Head of caudate nucleus (tissue), 42 donors: ENCODE measurements around the gene MMEL1.
A peak's percentile ranks its signal among the peaks of the same experiment; 100 is the strongest.

Source experiments
- DNase-seq, 42 donors: peaks; one replicate each; pipeline versions ENCODE4 v3.0.0 to v3.0.0-alpha.2; 2020 to 2021; ENCODE audit warnings: mixed read lengths in 7 of 42
- intact Hi-C: fragments of 100-400 bp; cut with DNase I; formaldehyde crosslinking; loops from one replicate; pipeline ENCODE4 v1.15.0; 2022

Gene MMEL1

DNA sequence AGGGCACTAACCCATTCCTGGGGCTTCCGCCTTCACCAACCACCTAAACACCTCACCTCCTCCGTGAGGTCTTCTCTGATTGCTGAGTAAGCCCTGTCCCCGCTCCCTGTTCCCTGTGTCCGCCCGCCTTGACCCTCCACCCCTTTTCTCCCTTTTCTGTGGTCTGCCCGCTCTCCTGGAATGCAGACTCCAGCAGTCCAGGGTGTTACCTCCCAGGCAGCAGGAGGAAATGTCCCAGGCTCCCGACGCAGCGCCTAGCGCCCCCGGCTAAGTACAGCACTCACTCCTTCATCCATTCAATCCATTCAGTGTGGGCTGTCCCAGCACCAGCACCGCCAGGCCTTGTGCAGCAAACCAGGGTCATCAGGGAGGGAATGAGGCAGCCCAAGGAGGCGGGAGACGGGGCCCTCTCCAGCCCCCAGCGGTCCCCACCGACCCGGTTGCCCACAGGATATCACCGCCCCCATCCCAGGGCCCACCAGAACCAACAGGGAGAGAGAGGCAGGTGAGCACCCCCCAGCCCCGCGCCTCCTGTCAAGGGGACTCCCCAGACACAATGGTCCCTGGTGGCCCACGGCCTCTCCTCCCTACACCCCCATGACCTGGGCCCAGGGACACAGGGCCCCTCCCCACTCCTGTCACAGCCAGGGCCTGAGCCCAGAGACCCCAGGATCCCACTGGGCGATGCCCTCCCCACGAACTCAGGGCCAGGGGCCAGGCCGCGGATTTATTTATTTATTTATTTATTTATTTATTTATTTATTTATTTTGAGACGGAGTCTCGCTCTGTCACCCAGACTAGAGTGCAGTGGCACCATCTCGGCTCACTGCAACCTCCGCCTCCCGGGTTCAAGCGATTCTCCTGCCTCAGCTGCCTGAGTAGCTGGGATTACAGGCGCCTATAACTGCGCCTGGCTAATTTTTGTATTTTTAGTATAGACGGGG lies 66.4 kb downstream of the MMEL1 start:
- DNase-seq: no peak

DNA sequence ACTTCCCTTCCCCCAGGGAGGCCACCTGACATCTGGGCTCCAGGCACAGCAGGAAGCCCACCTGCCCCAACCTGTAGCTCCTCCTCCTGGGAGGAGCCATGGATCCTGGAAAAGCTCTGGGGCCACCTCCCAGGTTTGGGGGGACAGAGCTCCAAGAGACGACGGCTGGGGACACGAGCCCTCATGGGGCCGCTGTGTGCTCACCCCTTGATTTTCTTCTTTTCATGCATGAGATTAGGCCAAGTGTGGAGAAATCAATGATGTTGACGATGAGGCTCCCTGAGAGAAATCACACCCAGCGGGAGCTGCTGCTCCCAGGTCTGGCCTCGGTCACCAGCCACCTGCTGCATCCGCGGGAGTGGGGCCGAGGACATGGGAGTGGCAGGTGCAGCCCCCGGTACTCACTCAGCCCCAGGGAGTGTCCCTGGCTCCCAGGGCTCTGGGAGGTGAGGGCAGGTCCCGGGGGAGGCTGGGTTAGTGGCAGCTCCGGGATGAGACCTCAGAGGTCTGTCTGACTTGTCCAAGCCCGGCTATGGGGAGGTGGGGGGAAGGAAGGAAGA lies 67.9 kb downstream of the MMEL1 start:
- intact Hi-C loops: no loop called here
- DNase-seq: no peak

More for the DNA sequence above, 66.4 kb downstream of the MMEL1 start:
- intact Hi-C loops: no loop called here

DNA sequence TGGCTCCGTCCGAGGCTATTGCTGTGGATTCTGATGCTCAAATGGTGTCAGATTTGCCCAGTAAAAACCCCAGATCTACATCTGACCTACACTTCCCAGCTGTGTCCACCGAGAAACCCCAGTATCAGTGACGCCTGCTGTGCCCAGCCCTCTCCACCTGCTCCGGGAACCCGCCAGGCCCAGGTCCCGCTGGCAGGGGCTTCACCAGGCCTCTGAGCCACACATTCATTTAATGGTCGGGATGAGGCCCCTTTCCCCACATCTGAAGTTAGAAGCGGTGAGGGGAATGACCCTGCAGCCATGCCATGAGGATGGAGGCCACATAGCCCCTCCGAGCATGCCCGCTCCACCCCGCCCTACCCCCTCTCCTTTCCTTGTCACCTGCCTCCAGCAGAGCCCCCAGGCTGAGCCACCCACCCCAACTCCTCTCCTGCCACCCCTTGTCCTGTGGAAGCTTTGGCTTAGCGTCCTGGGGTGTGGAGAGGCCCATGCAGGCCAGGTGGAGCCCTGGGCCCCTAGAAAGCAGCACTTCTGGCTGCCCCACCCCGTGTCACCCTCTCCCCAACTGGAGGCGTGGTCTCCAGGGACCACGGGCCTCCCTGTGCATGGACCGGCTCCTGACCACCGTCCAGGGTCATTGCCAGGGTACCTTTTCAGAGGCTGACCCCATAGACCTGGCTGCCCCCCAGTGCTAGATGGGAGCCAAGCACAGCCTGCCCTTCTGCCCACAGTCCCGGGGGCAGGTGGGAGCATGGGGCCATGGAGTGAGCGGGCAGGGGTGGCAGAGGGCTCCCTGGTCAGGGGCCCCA lies 68.6 kb downstream of the MMEL1 start:
- intact Hi-C loops: no loop called here
- DNase-seq: peak in 1 of 42 donors; percentile 14

DNA sequence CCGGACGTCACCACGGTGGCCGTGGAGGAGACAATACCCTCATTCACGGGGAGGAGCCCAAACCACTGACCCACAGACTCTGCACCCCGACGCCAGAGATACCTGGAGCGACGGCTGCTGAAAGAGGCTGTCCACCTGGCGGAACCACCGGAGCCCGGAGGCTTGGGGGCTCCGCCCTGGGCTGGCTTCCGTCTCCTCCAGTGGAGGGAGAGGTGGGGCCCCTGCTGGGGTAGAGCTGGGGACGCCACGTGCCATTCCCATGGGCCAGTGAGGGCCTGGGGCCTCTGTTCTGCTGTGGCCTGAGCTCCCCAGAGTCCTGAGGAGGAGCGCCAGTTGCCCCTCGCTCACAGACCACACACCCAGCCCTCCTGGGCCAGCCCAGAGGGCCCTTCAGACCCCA lies 69.6 kb downstream of the MMEL1 start:
- DNase-seq: no peak
- intact Hi-C loops: no loop called here

DNA sequence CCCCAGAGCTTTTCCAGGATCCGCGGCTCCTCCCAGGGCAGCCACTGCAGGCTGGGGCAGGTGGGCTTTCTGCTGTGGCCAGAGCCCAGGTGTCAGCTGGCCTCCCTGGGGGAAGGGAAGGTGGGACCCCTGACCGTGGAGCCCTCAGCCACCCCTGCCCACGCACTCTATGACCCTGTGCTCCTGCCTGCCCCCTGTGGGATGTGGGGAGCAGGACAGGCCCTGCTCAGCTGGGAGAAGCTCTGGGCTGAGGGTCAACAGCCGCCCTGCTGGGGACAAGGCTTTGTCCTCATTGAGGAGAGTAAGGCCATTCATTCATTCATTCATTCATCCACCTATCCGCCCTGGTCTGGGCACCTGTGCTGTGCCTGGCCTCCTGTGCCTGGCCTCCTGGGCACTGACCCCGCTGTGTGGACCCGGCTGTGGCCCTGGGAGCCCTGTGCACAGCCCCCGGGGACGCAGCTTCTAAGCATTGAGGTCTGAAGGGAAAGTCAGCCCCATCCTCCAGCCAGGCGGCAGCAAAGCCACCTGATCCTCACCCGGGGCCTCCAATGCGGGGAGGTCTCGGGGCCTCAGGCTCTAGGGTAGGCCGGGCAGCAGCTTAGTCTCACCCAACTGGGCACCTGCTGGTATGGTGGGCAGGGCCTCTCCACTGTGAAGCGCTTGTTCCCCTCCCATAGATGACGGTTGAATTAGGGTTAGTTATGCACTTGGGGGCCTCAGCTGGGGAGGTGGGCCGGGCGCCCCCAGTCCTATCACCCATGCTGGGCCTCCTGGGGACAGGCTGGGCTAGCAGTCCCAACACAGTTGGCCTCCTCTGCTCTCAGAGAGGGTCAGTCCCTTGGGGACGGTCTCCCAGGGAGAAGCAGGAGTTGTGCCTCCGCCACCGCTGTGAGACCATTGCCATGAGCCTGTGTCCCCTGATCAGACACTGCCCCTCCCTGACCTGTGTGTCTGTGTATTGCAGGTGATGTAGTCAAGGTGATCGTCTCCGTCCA lies 70.6 kb downstream of the MMEL1 start:
- no peak for DNase-seq
- intact Hi-C loops: no loop called here

DNA sequence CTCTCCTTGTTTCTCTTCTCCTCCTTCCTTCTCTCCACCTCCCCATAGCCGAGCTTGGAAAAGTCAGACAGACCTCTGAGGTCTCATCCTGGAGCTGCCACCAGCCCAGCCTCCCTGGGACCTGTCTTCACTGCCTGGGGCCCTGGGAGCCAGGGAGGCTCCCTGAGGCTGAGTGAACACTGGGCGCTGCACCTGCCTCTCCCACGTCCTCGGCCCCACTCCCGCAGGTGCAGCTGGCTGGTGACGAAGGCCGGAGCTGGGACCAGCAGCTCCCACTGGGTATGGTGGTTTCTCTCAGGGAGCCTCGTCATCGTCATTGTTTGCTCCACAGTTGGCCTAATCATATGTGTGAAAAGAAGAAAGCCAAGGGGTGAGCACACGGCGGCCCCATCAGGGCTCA lies 71.4 kb downstream of the MMEL1 start:
- no peak for DNase-seq
- intact Hi-C loops: no loop called here

DNA sequence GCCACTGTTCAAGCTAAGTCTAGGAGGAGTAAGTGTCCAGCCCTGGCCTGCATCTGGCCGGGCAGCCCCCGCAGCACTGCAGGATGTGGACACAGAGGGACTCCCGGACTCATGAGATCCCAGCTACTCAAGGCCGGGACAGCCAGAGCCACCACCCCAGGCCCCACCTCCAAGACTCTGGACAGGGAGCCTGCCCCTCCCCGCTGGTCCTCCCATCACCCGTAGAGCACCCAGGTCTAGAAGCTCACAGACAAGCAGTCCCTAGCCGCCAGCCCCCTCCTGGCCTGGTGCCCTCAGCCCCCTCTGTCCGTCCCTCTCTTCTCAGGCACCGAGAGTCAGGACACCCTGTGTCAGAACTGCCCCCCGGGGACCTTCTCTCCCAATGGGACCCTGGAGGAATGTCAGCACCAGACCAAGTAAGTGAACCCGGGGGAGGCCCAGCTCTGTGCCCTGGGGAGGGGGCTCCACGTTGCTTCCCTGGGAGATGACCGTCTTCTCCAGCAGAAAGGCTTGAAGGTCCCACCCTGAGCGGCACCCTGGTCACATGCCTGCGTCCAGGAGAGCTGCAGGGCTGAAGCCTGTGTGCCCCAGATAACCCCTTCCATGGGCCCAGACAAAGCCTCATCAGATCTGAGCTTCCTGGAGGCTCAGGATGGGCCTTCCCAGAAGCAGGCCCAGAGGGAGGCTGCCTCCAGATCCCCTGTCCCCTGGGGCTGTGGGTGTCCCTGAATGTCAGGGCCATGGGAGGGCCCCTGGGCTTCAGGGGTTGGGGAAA lies 72.3 kb downstream of the MMEL1 start:
- peak in 1 of 42 donors; percentile 16 for DNase-seq
- intact Hi-C loops: no loop called here

DNA sequence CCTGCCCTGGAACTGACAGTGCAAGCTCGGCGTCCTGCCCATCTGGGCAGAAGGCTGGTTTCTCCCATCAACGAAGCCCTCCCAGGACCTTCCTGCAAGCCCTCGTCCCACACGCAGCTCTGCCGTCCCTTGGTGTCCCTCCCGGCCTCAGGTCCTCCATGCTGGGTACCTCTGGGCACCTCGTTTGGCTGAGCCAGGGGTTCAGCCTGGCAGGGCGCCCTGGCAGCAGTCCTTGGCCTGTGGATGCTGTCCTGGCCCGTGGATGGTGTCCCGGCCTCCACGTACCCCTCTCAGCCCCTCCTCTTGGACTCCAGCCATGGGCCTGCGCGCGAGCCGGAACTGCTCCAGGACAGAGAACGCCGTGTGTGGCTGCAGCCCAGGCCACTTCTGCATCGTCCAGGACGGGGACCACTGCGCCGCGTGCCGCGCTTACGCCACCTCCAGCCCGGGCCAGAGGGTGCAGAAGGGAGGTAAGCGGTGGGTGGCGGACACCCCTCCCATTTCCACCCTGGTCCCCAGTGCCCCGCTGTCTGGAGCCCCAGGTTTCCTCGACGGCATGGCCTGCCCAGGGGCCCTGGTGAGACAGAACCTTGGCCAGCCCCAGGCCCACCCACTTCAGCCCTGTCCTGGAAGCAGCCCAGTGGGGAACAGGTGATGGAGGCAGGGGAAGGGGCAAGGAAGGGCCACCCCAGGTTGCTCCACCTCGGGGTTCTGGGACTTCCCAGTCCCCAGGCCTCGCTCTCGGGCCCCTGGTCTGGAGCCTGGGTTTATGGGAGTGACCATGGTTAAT lies 73.1 kb downstream of the MMEL1 start:
- DNase-seq: peak in 1 of 42 donors; percentile 14
- intact Hi-C loops: no loop called here

DNA sequence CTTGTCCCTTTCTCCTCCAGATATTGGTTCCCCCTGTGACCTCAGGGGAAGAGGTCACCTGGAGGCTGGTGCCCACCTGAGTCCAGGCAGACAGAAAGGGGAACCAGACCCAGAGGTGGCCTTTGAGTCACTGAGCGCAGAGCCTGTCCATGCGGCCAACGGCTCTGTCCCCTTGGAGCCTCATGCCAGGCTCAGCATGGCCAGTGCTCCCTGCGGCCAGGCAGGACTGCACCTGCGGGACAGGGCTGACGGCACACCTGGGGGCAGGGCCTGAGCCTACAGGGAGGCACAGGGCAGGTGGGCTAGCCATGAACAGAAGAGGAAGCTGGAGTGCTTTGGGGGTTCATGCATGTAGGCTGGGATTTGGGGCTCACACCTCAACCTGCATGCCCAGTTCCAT lies 74.0 kb downstream of the MMEL1 start:
- intact Hi-C loops: no loop called here
- DNase-seq: no peak

DNA sequence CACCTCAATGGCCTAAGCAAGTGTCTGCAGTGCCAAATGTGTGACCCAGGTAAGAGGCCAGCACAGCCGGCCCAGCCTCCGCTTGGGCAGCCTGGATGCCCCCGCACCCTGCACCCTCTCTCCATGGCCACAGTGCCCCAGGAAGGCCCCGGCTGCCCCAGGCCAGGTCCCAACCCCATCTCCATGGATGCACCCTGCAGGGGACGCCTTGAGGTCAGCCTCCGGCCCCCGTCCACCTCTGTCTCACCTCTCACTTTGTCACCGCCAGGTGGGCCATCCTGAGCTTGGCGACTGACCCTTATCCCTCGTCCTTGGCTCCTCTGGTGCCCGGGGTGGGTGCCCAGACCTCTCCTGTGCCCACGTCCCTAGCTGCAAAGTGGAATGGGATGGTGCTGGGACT lies 74.4 kb downstream of the MMEL1 start:
- intact Hi-C loops: no loop called here
- DNase-seq: no peak

DNA sequence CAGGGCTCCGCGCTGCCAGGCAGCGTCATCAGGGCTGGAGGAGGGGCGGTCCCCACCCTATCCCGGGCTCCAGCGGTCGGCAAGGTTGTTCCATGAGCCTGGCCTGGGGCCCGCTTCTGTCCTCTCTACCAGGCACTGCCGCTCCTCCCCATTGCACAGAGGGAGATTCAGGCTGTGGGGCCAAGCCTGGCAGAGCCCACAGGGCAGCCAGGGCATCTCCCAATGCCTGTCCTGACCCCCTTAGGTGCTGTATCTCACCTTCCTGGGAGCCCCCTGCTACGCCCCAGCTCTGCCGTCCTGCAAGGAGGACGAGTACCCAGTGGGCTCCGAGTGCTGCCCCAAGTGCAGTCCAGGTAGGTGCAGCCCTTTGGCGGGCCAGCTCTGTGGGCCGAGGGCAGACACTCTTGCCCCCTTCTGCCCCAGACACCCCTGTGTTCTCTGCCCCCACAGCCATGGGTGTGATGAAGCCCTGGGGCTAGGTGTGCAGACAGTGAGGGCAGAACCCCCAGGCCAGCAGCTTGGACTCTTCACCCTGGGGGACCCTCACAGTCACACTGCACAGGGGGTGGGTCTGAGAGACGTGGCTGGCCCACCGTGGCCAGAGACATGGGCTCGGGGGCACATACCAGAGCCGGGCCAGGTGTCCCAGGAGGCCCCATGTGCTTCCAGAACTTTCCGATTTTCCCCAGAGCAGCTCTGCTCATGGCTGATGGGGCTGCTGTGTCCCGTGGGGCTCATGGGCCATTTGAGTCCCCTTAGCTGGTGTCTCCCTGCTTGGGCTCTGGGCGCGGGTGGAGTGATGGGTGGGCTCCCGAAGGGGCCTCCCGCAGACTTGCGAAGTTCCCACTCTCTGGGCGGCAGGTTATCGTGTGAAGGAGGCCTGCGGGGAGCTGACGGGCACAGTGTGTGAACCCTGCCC lies 75.1 kb downstream of the MMEL1 start:
- no peak for DNase-seq
- intact Hi-C loops: no loop called here

DNA sequence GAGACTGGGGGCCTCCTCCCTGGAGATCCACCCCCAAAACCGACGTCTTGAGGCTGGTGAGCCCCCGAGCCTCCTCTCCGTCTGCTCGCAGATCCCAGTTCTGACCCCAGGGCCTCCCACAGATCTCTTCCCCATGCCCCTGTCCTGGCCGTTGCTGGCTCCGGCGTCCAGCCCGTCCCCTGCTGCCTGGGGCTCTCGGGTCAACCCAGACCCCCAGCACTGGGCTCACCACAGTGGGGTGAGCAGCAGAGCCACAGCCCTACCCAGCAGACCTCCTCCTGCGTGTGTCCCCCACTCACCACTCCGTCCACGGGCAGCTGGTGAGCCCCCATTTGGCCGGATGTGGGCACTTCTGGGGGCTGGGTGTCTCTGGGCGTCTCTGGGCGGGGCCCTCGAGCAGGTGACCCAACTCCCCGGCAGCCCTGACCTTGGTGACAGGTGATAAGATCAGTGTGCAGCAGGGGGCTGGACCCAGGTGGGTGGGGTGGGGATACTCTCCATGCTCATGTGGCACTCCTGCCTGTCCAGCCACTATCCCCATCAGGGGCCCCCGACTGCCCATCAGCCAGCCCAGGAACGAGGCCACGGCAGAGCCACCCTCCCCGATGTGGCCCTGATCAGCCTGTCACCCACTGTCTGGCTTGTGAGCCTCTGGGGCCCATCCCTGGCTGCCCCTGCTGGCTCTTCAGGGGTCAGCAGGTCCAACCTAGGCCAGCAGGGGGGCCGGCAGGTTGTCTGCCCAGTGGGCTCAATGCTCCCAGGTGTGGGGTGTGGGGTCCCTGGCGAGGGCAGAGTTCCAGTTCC lies 75.9 kb downstream of the MMEL1 start:
- no peak for DNase-seq
- intact Hi-C loops: no loop called here

DNA sequence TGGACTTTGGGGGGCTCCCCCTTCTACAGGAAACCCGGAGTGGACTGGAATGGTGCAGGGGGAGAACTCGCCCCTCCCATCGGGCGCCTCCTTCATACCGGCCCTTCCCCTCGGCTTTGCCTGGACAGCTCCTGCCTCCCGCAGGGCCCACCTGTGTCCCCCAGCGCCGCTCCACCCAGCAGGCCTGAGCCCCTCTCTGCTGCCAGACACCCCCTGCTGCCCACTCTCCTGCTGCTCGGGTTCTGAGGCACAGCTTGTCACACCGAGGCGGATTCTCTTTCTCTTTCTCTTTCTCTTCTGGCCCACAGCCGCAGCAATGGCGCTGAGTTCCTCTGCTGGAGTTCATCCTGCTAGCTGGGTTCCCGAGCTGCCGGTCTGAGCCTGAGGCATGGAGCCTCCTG lies 76.5 kb downstream of the MMEL1 start, which contains the start of gene TNFRSF14:
TNFRSF14 (plus strand) TSS at position 95 of the 401 bp plus-strand sequence; CDS start at position 389, 294 bp downstream.
- peak in 7 of 42 donors; percentile 31 to 67 (median 42) for DNase-seq
- intact Hi-C loops: no loop called here

DNA sequence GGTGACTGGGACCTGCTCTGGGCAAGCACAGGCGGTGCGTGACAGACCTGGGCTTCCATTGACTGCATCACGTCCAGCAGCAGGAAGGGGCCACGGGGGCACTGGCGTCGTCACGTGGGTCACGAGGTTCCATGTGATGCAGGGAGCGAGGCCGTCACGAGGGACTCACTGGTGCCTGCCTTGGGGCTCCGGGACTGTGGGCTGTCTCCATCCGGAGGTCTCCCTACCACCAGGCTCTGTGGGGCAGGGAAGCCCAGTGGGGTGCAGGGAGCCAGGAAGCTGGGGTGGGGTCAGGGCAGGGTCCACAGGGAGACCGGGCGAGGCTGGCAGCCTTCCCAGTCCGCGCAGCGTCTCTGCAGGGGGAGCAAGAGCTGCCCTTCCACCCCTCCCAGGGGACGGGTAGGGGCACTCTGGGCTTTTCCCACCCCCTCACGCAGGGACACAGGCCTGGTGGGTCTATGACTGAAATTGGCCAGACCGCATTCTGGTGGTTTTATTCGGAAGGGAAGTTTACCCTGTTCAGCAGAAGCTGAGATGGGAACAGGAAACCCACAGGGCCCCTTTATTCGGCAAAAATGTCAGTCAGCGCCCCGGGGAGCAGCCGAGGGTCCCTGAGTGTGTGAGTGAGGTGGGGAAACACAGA lies 77.1 kb downstream of the MMEL1 start:
- peak in 25 of 42 donors; percentile 31 to 75 (median 55) for DNase-seq
- intact Hi-C loops: no loop called here
